Measurements from ENCODE around the gene SCRG1.

DNA sequence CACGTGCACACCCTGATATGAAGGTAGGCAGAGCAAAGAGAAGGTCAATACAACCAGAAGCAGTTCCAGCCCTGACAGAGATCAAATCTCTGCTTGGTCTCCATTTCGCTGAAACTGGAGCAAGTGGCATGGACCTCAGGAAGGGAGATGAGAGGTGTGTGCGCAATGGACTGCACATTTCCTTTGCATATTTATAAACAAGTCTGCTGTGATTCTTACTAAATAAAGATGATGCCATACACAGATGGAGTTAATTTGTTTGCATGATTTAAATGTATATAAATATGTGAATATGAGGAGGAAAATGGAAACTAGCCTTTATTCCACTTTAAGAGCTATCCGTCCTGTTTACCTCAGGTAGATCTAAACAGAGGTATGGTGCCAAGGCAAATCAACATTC is 2.1 kb upstream of the SCRG1 start:
- TF ChIP-seq CTCF (IDR thresholded peaks at IDR 0.05) (no peak), POLR2A (IDR thresholded peaks at IDR 0.05) (no peak)

Data from adrenal gland (tissue), 5 donors.